ENCODE results near the gene SLC16A3. TPM values are rescaled to one million over a fixed set of nuclear protein-coding genes. Genes with fewer than 3 reads are reported as not detected.

The SLC16A3 gene
- total RNA-seq (100 to 1,000 TPM in 2 of 5 experiments, 10 to 100 TPM in 3; 14.6 to 264 (median 67.0) TPM), polyA plus RNA-seq (1 to 10 TPM; 1.4 to 1.9 TPM), total RNA-seq (61.5 reads per million, percentile 75 among the genes with 10 or more reads in this experiment)

DNA sequence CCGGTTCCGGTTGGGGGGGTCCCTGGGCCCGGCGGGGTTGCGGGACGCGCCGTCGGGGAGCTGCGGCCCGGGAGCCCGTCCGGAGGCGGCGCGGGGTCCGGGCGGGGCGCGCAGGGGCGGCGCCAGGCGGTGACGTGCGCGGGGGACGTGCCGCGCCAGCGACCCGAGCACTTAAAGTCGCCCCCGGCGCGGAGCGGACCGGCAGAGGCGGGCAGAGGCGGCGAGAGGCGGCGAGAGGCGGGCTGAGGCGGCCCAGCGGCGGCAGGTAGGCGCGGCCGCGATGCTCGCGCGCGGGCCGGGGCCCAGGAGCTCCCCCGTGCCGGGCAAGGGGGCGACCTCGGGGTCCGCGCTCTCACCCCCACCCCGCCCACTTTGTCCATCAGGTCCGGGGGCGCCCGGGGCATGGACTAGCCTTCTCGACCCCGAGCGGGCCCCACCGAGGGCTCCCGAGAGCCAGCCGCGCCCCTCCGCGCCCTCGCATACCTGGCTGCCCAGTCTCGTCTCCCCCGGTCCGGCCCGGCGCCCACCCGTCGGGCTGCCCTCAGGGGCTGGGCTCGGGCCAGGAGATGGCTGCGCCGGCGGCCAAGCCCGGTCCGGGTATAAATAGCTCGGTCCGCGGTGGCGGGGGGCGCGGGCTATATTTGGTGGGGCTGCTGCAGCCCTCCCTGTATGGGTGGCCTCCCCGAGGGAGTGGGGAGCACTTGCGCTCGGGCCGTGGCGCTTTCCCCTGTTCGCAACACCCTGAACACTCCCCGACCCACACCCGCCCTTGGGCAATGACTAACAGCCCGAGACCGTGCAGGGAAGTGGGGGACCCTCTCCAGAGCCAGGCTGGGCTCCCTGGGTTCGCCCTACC is at the start of gene SLC16A3:
TSS of gene SLC16A3 (plus strand) at position 201 of the 856 bp plus-strand sequence. CDS start 6,967 bp downstream, outside the sequence.
- POLR2A ChIA-PET, result interaction anchor here (0.6 to 1.7 kb wide), 11 partner anchors 12 to 207 kb away, joined by 3 to 8 read pairs (median 4); partner anchors contain the start of gene CENPX
- peaks cover 26 to 32% of the 10 kb centered on the region in 2 donors for H3K4me1 ChIP-seq (ENCODE audit: control insufficient read depth in 2 of 2, insufficient read depth in 2 of 2, low read length in 2 of 2)

DNA sequence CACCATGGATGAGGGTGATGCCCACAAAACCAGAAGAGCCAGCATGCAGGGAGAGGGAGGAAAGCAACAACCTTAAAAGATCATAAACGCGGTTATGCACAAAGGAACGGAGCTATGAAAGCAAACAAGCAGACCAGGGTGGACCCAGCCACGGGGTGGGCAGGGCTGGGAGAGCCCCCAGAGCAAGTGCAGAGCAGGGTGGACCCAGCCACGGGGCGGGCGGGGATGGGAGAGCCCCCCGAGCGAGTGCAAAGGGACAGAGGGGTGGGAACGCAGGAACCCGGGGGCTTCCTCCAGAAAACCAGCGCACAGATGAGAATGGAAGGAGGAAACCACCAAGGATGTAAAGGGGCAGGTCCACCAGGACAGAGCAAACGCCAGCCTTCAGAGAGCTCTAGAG is 49.4 kb upstream of the SLC16A3 start:
- H3K27ac ChIP-seq (ENCODE audit: low read depth, low read length), result no peak overlapping the region
- no peaks in the 10 kb centered on the region for H3K27me3 Mint-ChIP-seq
- H3K27me3 ChIP-seq (ENCODE audit: control insufficient read depth in 2 of 2, insufficient read depth in 2 of 2, low read length in 2 of 2), result no peaks in the 10 kb centered on the region
- ATAC-seq, result no peak
- no peak for DNase-seq
- no peak overlapping the region for H3K27ac Mint-ChIP-seq
- peaks cover 0 to 41% (median 0%) of the 10 kb centered on the region in 3 experiments for H3K36me3 ChIP-seq (ENCODE audit: control insufficient read depth in 2 of 3, insufficient read depth in 3 of 3, low read length in 3 of 3)
- no peak overlapping the region for H3K4me3 Mint-ChIP-seq
- no peaks in the 10 kb centered on the region for H3K9me3 ChIP-seq (ENCODE audit: control insufficient read depth in 2 of 3, low read length in 3 of 3)
- CTCF ChIA-PET, result no interaction called here
- H3K4me1 Mint-ChIP-seq, result no peaks in the 10 kb centered on the region
- peaks cover 8 to 46% (median 23%) of the 10 kb centered on the region in 5 donors for H3K36me3 Mint-ChIP-seq
- no peak overlapping the region for H3K4me3 ChIP-seq (ENCODE audit: low read length)
- no peaks in the 10 kb centered on the region for H3K9me3 Mint-ChIP-seq
- no peaks in the 10 kb centered on the region for H3K4me1 ChIP-seq (ENCODE audit: control insufficient read depth in 2 of 2, insufficient read depth in 2 of 2, low read length in 2 of 2)
- intact Hi-C loops (cut with micrococcal nuclease), result no loop called here
- POLR2A ChIA-PET, result no interaction called here

More for the DNA sequence above, at the start of gene SLC16A3:
- Mint-ChIP-seq H3K4me1 (peaks cover 6 to 15% (median 10%) of the 10 kb centered on the region in 7 donors), H3K36me3 (peaks cover 0 to 4% (median 0%) of the 10 kb centered on the region in 5 donors), H3K9me3 (peaks cover 0 to 2% (median 0%) of the 10 kb centered on the region in 11 donors), H3K27ac (peak within 1 kb of the TSS; percentile 64 to 91 (median 86)), H3K27me3 (no peaks in the 10 kb centered on the region), H3K4me3 (peak within 1 kb of the TSS; percentile 74 to 96 (median 84))
- peak; percentile 71 for ATAC-seq
- H3K27me3 ChIP-seq (ENCODE audit: control insufficient read depth in 2 of 2, insufficient read depth in 2 of 2, low read length in 2 of 2), result no peaks in the 10 kb centered on the region
- CTCF ChIA-PET, result interaction anchor here (0.7 to 0.9 kb wide), 3 partner anchors 15 to 88 kb away, joined by 3 to 4 read pairs (median 3); partner anchors contain the start of gene CD7
- H3K27ac ChIP-seq (ENCODE audit: low read depth, low read length), result peak within 1 kb of the TSS; percentile 78
- no peaks in the 10 kb centered on the region for H3K9me3 ChIP-seq (ENCODE audit: control insufficient read depth in 2 of 3, low read length in 3 of 3)
- DNase-seq, result peak in 7 of 9 donors; percentile 41 to 82 (median 52)
- intact Hi-C loops (cut with micrococcal nuclease), result loop anchor here (1.0 to 2.0 kb wide), 6 partner anchors 14 to 198 kb away; partner anchors contain the start of genes CCDC57 (in 1 of the 2), CSNK1D (in 1 of the 2) and RAC3 (in 1 of the 2)
- no peaks in the 10 kb centered on the region for H3K36me3 ChIP-seq (ENCODE audit: control insufficient read depth in 2 of 3, insufficient read depth in 3 of 3, low read length in 3 of 3)
- peak within 1 kb of the TSS; percentile 57 for H3K4me3 ChIP-seq (ENCODE audit: low read length)

DNA sequence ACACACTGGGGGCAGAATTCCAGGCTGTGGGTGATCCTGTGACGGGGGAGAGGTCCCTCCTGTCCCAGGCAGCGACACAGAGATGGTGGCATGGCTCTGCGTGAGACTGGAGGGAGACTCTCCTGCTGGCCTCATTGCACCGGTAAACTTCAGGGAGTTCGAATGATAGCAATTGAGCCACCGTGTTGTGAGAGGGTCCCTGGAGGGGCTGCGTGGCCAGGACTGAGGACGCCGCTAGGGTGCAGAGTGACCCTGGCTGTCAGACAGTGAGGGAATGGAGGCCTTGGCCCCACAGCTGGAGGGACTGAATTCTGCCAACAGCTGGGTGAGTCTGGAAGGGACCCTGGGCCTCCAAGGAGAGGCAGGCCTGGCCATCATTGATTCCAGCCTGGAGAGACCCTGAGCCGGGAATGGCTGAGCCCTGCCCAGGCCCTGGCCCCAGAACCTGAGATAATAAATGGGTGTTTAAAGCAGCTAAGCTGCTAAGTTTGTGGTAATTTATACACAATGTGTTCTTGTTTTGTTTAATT is 48.8 kb upstream of the SLC16A3 start:
- Mint-ChIP-seq H3K9me3 (no peaks in the 10 kb centered on the region), H3K27me3 (no peaks in the 10 kb centered on the region), H3K4me1 (no peaks in the 10 kb centered on the region), H3K4me3 (no peak overlapping the region), H3K36me3 (peaks cover 8 to 46% (median 18%) of the 10 kb centered on the region in 5 donors), H3K27ac (no peak overlapping the region)
- Histone ChIP-seq H3K36me3 (ENCODE audit: control insufficient read depth in 2 of 3, insufficient read depth in 3 of 3, low read length in 3 of 3) (peaks cover 0 to 42% (median 0%) of the 10 kb centered on the region in 3 experiments), H3K27ac (ENCODE audit: low read depth, low read length) (no peak overlapping the region), H3K9me3 (ENCODE audit: control insufficient read depth in 2 of 3, low read length in 3 of 3) (no peaks in the 10 kb centered on the region), H3K4me1 (ENCODE audit: control insufficient read depth in 2 of 2, insufficient read depth in 2 of 2, low read length in 2 of 2) (no peaks in the 10 kb centered on the region), H3K4me3 (ENCODE audit: low read length) (no peak overlapping the region), H3K27me3 (ENCODE audit: control insufficient read depth in 2 of 2, insufficient read depth in 2 of 2, low read length in 2 of 2) (no peaks in the 10 kb centered on the region)
- DNase-seq (no peak), ATAC-seq (no peak)
- ChIA-PET POLR2A (no interaction called here), CTCF (no interaction called here)
- intact Hi-C loops (cut with micrococcal nuclease), result no loop called here

DNA sequence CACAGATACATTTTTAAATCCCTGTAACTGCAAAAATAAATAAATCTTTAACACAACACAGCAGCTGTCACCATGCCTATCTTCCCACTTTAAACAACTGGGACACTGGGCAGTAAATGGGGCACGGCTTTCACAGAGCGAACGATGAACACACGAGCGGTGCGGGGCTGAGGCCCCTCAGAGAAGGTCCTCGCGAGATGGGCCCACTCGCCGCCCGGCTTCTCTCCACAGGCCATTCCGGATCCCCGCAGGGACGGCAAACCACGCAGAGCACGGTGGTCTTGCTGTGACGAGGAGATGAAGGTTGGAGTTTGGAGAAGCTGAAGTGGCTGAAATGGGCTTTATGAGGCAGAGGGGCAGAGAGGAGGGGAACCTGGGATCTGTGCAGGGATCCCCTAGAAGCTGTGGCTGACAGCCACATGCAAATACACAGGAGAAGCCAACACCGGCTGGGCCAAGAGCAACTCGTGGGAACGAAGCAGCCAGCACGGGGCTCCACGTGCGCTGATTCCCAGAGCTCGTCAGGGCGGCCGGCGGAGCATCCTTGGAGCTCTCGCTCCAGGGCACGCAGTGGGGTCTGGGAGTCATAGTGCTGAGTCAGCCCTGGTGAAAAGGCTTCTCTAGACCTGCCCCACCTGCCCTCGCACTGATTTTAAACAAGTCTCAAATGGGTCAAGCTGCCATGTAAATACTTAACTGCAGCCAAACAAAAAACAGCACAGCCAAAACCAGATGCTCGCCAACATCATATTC is 47.9 kb upstream of the SLC16A3 start:
- Mint-ChIP-seq H3K9me3 (no peaks in the 10 kb centered on the region), H3K4me1 (no peaks in the 10 kb centered on the region), H3K27me3 (no peaks in the 10 kb centered on the region), H3K4me3 (no peak overlapping the region), H3K36me3 (peaks cover 8 to 44% (median 18%) of the 10 kb centered on the region in 5 donors), H3K27ac (no peak overlapping the region)
- intact Hi-C loops (cut with micrococcal nuclease), result no loop called here
- H3K9me3 ChIP-seq (ENCODE audit: control insufficient read depth in 2 of 3, low read length in 3 of 3), result no peaks in the 10 kb centered on the region
- ChIA-PET CTCF (interaction anchor here (1.0 kb wide), 1 partner anchor 55 kb away, joined by 3 read pairs; no protein-coding TSS in a partner anchor), POLR2A (interaction anchor here (0.6 to 0.8 kb wide), 2 partner anchors 9 to 24 kb away, joined by 3 to 4 read pairs; no protein-coding TSS in a partner anchor)
- no peaks in the 10 kb centered on the region for H3K4me1 ChIP-seq (ENCODE audit: control insufficient read depth in 2 of 2, insufficient read depth in 2 of 2, low read length in 2 of 2)
- no peak overlapping the region for H3K4me3 ChIP-seq (ENCODE audit: low read length)
- no peak for ATAC-seq
- no peak overlapping the region for H3K27ac ChIP-seq (ENCODE audit: low read depth, low read length)
- no peak for DNase-seq
- H3K27me3 ChIP-seq (ENCODE audit: control insufficient read depth in 2 of 2, insufficient read depth in 2 of 2, low read length in 2 of 2), result no peaks in the 10 kb centered on the region
- H3K36me3 ChIP-seq (ENCODE audit: control insufficient read depth in 2 of 3, insufficient read depth in 3 of 3, low read length in 3 of 3), result peaks cover 0 to 45% (median 0%) of the 10 kb centered on the region in 3 experiments

DNA sequence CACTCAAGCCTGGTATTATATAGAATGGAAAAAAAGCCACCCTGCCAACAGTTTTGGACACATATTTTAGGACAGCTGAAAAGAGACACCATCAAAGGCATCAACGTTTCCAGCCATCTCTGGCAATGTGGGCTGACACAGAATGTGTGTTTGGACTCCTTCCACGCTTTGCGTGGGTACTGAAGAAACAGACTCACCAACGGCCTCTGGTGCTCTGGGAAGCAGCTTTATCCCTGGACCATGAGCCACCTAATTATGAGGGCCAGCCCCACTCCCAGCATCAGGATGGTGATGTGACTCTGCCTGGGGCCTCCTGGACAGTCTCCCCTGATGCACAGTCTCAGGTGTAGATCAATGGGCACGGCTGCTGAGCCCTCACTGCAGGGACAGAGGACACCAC is 44.1 kb upstream of the SLC16A3 start:
- Mint-ChIP-seq H3K9me3 (no peaks in the 10 kb centered on the region), H3K27me3 (no peaks in the 10 kb centered on the region), H3K4me3 (no peak overlapping the region), H3K27ac (no peak overlapping the region), H3K4me1 (no peaks in the 10 kb centered on the region), H3K36me3 (peaks cover 4 to 40% (median 18%) of the 10 kb centered on the region in 5 donors)
- no peaks in the 10 kb centered on the region for H3K4me1 ChIP-seq (ENCODE audit: control insufficient read depth in 2 of 2, insufficient read depth in 2 of 2, low read length in 2 of 2)
- H3K36me3 ChIP-seq (ENCODE audit: control insufficient read depth in 2 of 3, insufficient read depth in 3 of 3, low read length in 3 of 3), result peaks cover 0 to 38% (median 0%) of the 10 kb centered on the region in 3 experiments
- ChIA-PET CTCF (no interaction called here), POLR2A (no interaction called here)
- no peaks in the 10 kb centered on the region for H3K27me3 ChIP-seq (ENCODE audit: control insufficient read depth in 2 of 2, insufficient read depth in 2 of 2, low read length in 2 of 2)
- DNase-seq (no peak), ATAC-seq (no peak)
- H3K27ac ChIP-seq (ENCODE audit: low read depth, low read length), result no peak overlapping the region
- no peak overlapping the region for H3K4me3 ChIP-seq (ENCODE audit: low read length)
- intact Hi-C loops (cut with micrococcal nuclease), result no loop called here
- no peaks in the 10 kb centered on the region for H3K9me3 ChIP-seq (ENCODE audit: control insufficient read depth in 2 of 3, low read length in 3 of 3)

DNA sequence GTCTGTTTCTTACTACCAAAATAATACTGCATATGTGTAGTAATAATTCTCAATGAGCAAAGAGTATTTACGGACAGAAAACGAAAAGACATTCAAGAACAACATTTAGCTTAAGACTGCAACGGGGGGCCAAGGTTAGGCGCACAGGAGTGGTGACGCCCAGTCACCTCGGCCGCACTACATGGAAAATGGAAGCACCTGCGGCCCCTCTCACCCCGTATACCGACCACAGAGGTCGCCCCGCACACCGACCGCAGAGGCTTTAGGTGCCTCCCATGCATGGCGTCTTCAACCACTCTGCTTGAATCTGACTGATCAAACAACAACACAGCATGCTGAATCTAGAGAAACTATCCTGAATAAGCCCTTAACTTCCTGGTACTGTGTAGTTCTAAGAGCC is 42.6 kb upstream of the SLC16A3 start:
- no peaks in the 10 kb centered on the region for H3K9me3 Mint-ChIP-seq
- CTCF ChIA-PET, result interaction anchor here (0.7 kb wide), 1 partner anchor 50 kb away, joined by 3 read pairs; no protein-coding TSS in a partner anchor
- peaks cover 0 to 33% (median 0%) of the 10 kb centered on the region in 3 experiments for H3K36me3 ChIP-seq (ENCODE audit: control insufficient read depth in 2 of 3, insufficient read depth in 3 of 3, low read length in 3 of 3)
- intact Hi-C loops (cut with micrococcal nuclease), result no loop called here
- no peaks in the 10 kb centered on the region for H3K27me3 Mint-ChIP-seq
- no peaks in the 10 kb centered on the region for H3K9me3 ChIP-seq (ENCODE audit: control insufficient read depth in 2 of 3, low read length in 3 of 3)
- no peak overlapping the region for H3K4me3 ChIP-seq (ENCODE audit: low read length)
- no peak overlapping the region for H3K4me3 Mint-ChIP-seq
- H3K27ac ChIP-seq (ENCODE audit: low read depth, low read length), result no peak overlapping the region
- H3K4me1 Mint-ChIP-seq, result no peaks in the 10 kb centered on the region
- POLR2A ChIA-PET, result interaction anchor here (0.7 kb wide), 1 partner anchor 97 kb away, joined by 3 read pairs; no protein-coding TSS in a partner anchor
- H3K27me3 ChIP-seq (ENCODE audit: control insufficient read depth in 2 of 2, insufficient read depth in 2 of 2, low read length in 2 of 2), result no peaks in the 10 kb centered on the region
- no peaks in the 10 kb centered on the region for H3K4me1 ChIP-seq (ENCODE audit: control insufficient read depth in 2 of 2, insufficient read depth in 2 of 2, low read length in 2 of 2)
- H3K27ac Mint-ChIP-seq, result peak overlapping the region in 1 of 9 donors; percentile 12
- peaks cover 4 to 34% (median 19%) of the 10 kb centered on the region in 5 donors for H3K36me3 Mint-ChIP-seq
- ATAC-seq, result no peak
- no peak for DNase-seq

Measured in naive thymus-derived CD4-positive, alpha-beta T cell (primary cell).